PC-9 (cell line): ENCODE data around the gene SLC23A1. TPM values are rescaled to one million over a fixed set of nuclear protein-coding genes. Genes with fewer than 3 reads are reported as not detected.

Experiments
- BruUV-seq: library from RNA; stranded (reverse); fragments of 400-500 nt; replicated peaks from 2 replicates; lab custom pipeline; 2021; lab: Mats Ljungman, UMichigan
- CTCF ChIA-PET: fragments of 300-600 bp; sonication (Branson Sonifier 250); formaldehyde crosslinking; loops from one replicate; lab custom pipeline; 2022; ENCODE audit warnings: antibody characterized with exemption; lab: Charles Lee
- POLR2A ChIA-PET: fragments of 300-600 bp; sonication (Branson Sonifier 250); formaldehyde crosslinking; loops from one replicate; lab custom pipeline; 2022; ENCODE audit warnings: antibody characterized with exemption; ENCODE audit not compliant: unreplicated experiment; lab: Charles Lee
- DNase-seq, 2 experiments: peaks; one replicate each; pipeline versions ENCODE4 v3.0.0 to v3.0.0-alpha.2; 2015 to 2022; ENCODE audit warnings: mixed read lengths in 1 of 2
- H2AFZ ChIP-seq: fragments of 200-600 bp; sonication (generic); 2 replicates; pipeline ENCODE4 v1.8.1; 2017; ENCODE audit warnings: antibody characterized with exemption
- H3F3A ChIP-seq: fragments of 200-600 bp; sonication (generic); 2 replicates; pipeline ENCODE4 v1.8.1; 2017; ENCODE audit warnings: antibody characterized with exemption, mild to moderate bottlenecking, low read depth; ENCODE audit not compliant: insufficient read depth
- H3K27ac ChIP-seq: fragments of 200-600 bp; sonication (generic); 2 replicates; pipeline ENCODE4 v1.6.1; 2016; ENCODE audit warnings: mixed run types
- H3K27me3 ChIP-seq: fragments of 200-600 bp; sonication (generic); 2 replicates; pipeline ENCODE4 v1.6.1; 2016; ENCODE audit warnings: low read depth, mixed run types; ENCODE audit not compliant: insufficient read depth
- H3K36me3 ChIP-seq: fragments of 200-600 bp; sonication (generic); 2 replicates; pipeline ENCODE4 v1.6.1; 2016; ENCODE audit warnings: low read depth, mixed run types
- H3K4me1 ChIP-seq: fragments of 200-600 bp; sonication (generic); replicated peaks from 2 replicates; pipeline ENCODE4 v1.6.1; 2016; ENCODE audit warnings: mixed run types; ENCODE audit not compliant: insufficient read depth
- H3K4me2 ChIP-seq: fragments of 200-600 bp; sonication (generic); 2 replicates; pipeline ENCODE4 v1.6.1; 2017; ENCODE audit warnings: mixed run types
- H3K4me3 ChIP-seq: fragments of 200-600 bp; sonication (generic); 2 replicates; pipeline ENCODE4 v1.6.1; 2016; ENCODE audit warnings: mixed run types
- H3K79me2 ChIP-seq: fragments of 200-600 bp; sonication (generic); 2 replicates; pipeline ENCODE4 v1.6.1; 2017; ENCODE audit warnings: low read depth, mixed run types
- H3K9me2 ChIP-seq: fragments of 200-600 bp; sonication (generic); 2 replicates; pipeline ENCODE4 v1.8.1; 2017; ENCODE audit warnings: mild to moderate bottlenecking; ENCODE audit not compliant: insufficient read depth
- H3K9me3 ChIP-seq: fragments of 200-600 bp; sonication (generic); 2 replicates; pipeline ENCODE4 v1.8.1; 2016; ENCODE audit warnings: low read depth; ENCODE audit not compliant: insufficient read depth
- H4K20me1 ChIP-seq: fragments of 200-600 bp; sonication (generic); 2 replicates; pipeline ENCODE4 v1.8.1; 2017; ENCODE audit not compliant: insufficient read depth
- CTCF ChIP-seq: fragments of 200-600 bp; sonication (generic); conservative IDR thresholded peaks from 2 replicates; pipeline ENCODE4 v1.6.1; 2017; ENCODE audit warnings: mixed run types, antibody characterized with exemption, mild to moderate bottlenecking, moderate library complexity
- EZH2 ChIP-seq: fragments of 200-600 bp; sonication (generic); IDR thresholded peaks from 2 replicates; pipeline ENCODE4 v1.8.0; 2017; ENCODE audit warnings: antibody characterized with exemption, low read depth
- intact Hi-C: fragments of 100-400 bp; cut with micrococcal nuclease; formaldehyde crosslinking; loops from one replicate; pipeline ENCODE4 v1.10.0; 2022; ENCODE audit not compliant: unreplicated experiment
- total RNA-seq: library from RNA; stranded (reverse); gene quantifications from 2 replicates; pipeline ENCODE4 v1.2.3, GENCODE V29; 2021

SLC23A1 gene
- total RNA-seq, 1 experiment from 2014 or later = 1.9 TPM

- ChIA-PET POLR2A (no interaction called here), CTCF (interaction anchor here (0.6 to 0.8 kb wide), 2 partner anchors 9 to 121 kb away, joined by 4 to 12 read pairs; no protein-coding TSS in a partner anchor)
- peak overlapping the region; percentile 13; the same call in 1 of the 2 replicates for H3K4me3 ChIP-seq
- no peak for DNase-seq
- H3K4me1 ChIP-seq = peaks cover 38% of the 10 kb centered on the region
- no peaks in the 10 kb centered on the region for H3K79me2 ChIP-seq
- no peaks in the 10 kb centered on the region for H3K9me2 ChIP-seq
- no peak overlapping the region for H2AFZ ChIP-seq
- peak overlapping the region; percentile 69 for H3K4me2 ChIP-seq
- no peak for TF ChIP-seq EZH2
- TF ChIP-seq CTCF = no peak
- H3F3A ChIP-seq = peaks cover 31% of the 10 kb centered on the region
- intact Hi-C loops = loop anchor here (5.0 kb wide), 1 partner anchor 49 kb away; the partner anchor contains the start of gene PAIP2
- H3K9me3 ChIP-seq = no peaks in the 10 kb centered on the region
- H3K36me3 ChIP-seq = no peaks in the 10 kb centered on the region
- H3K27ac ChIP-seq = peak overlapping the region; percentile 93
- no TSS peak for BruUV-seq
- no peaks in the 10 kb centered on the region for H3K27me3 ChIP-seq
- no peaks in the 10 kb centered on the region for H4K20me1 ChIP-seq
These were observed 7.8 kb upstream of the SLC23A1 start for GRCh38 chr5:139390639-139391569.

GRCh38 chr5:139389701-139390638 is 6.9 kb upstream of the SLC23A1 start, which contains the start of gene MZB1:
Gene MZB1, minus strand, starts transcription at chr5:139389913. Its CDS starts 57 bp downstream, at chr5:139389856.
- peaks cover 40% of the 10 kb centered on the region for H3K4me1 ChIP-seq
- H3K9me3 ChIP-seq = no peaks in the 10 kb centered on the region
- H3K36me3 ChIP-seq = no peaks in the 10 kb centered on the region
- DNase-seq = no peak
- POLR2A ChIA-PET = no interaction called here
- no peaks in the 10 kb centered on the region for H4K20me1 ChIP-seq
- no peaks in the 10 kb centered on the region for H3K27me3 ChIP-seq
- TF ChIP-seq CTCF (no peak), EZH2 (no peak)
- no peak within 1 kb of the TSS for H3K4me3 ChIP-seq
- intact Hi-C loops = loop anchor here (5.0 kb wide), 1 partner anchor 48 kb away; the partner anchor contains the start of gene PAIP2
- peak within 1 kb of the TSS; percentile 69 for H3K4me2 ChIP-seq
- CTCF ChIA-PET = interaction anchor here (0.8 kb wide), 1 partner anchor 8 kb away, joined by 12 read pairs; no protein-coding TSS in a partner anchor
- H3K9me2 ChIP-seq = no peaks in the 10 kb centered on the region
- peak within 1 kb of the TSS; percentile 93 for H3K27ac ChIP-seq
- H2AFZ ChIP-seq = no peak within 1 kb of the TSS
- BruUV-seq = no TSS peak
- no peaks in the 10 kb centered on the region for H3K79me2 ChIP-seq
- H3F3A ChIP-seq = peaks cover 37% of the 10 kb centered on the region
